Testis (tissue), 3 donors: ENCODE measurements around the gene LRPAP1. TPM values are rescaled to one million over a fixed set of nuclear protein-coding genes. Genes with fewer than 3 reads are reported as not detected.

ENCODE experiments used
- DNase-seq: peaks from one replicate; pipeline ENCODE4 v3.0.0-alpha.2; 2019
- H3K27ac ChIP-seq, 2 donors: fragments of 200-600 bp; sonication (generic); one replicate each; pipeline ENCODE4 v1.5.1; 2019
- H3K27me3 ChIP-seq: fragments of 200-600 bp; sonication (generic); one replicate; pipeline ENCODE4 v1.5.1; 2019
- H3K36me3 ChIP-seq: fragments of 200-600 bp; sonication (generic); one replicate; pipeline ENCODE4 v1.5.1; 2017; ENCODE audit warnings: low read depth; ENCODE audit errors: missing control alignments
- H3K4me1 ChIP-seq: fragments of 200-600 bp; sonication (generic); one replicate; pipeline ENCODE4 v1.5.1; 2019
- H3K4me3 ChIP-seq, 2 donors: fragments of 200-600 bp; sonication (generic); one replicate each; pipeline ENCODE4 v1.5.1; 2017 to 2019
- H3K9me3 ChIP-seq: fragments of 200-600 bp; sonication (generic); one replicate; pipeline ENCODE4 v1.5.1; 2017
- POLR2A ChIP-seq: fragments of 450-650 bp; IDR thresholded peaks from one replicate; pipeline ENCODE4 v1.6.1; 2017; ENCODE audit warnings: antibody characterized with exemption, mild to moderate bottlenecking, moderate library complexity
- WGBS, 2 donors: methylation state at CpG; one replicate each; pipeline ENCODE4 v1.1.5; 2018; 5-methylcytosine and 5-hydroxymethylcytosine counted together
- intact Hi-C: fragments of 100-400 bp; cut with DNase I; formaldehyde crosslinking; loops from one replicate; pipeline ENCODE4 v1.15.1; 2023; ENCODE audit warnings: low total_unique reads
- polyA plus RNA-seq: library from polyadenylated mRNA; stranded (reverse); fragments of 350-450 nt; fragmentation: Illumina TruSeq; extraction: RNeasy Lipid Tissue Mini Kit (QIAGEN cat#74804); gene quantifications from one replicate; pipeline ENCODE4 v1.2.3, GENCODE V29; 2014; ENCODE audit warnings: low read depth, low replicate concordance; ENCODE audit not compliant: insufficient read depth
- total RNA-seq, 2 donors: library from RNA; depleted of rRNA; stranded (reverse); fragments of >200 nt; gene quantifications; one replicate each; pipeline ENCODE4 v1.2.3, GENCODE V29; 2016
- TF ChIP-seq, protein P1 (sequence below), 3 experiments: fragments of 450-650 bp in 2 of 3; fragments of 200-600 bp in 1 of 3; sonication (generic) in 1 of 3; IDR thresholded peaks; one replicate each; pipeline ENCODE4 v1.5.1; 2016 to 2019; ENCODE audit warnings: antibody characterized with exemption in 3 of 3, mild to moderate bottlenecking in 2 of 3, moderate library complexity in 1 of 3

Gene LRPAP1
- total and polyA plus RNA-seq, 3 donors from 2014 or later: 179 to 337 (median 279) TPM

DNA sequence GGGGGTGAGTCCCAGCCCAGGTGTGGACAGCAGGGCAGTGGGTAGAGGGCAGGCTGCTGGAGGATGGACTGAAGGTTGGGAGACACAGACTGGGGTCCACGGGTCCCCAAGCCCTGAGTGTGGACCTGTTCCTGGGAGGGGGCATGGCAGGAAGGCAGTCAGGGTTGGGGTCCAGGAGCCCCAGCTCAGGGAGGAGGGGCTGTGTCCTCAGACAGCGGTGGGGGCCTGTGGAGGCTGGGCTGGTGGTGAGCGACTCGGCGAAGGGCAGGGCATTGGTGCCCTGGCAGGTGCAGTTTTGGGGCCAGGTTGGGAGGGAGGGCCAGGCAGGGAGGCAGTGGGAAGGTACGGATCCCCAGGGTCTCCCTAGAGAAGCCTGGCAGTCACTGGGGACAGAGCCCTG is 35.1 kb downstream of the LRPAP1 start:
- TF ChIP-seq, protein P1, sequence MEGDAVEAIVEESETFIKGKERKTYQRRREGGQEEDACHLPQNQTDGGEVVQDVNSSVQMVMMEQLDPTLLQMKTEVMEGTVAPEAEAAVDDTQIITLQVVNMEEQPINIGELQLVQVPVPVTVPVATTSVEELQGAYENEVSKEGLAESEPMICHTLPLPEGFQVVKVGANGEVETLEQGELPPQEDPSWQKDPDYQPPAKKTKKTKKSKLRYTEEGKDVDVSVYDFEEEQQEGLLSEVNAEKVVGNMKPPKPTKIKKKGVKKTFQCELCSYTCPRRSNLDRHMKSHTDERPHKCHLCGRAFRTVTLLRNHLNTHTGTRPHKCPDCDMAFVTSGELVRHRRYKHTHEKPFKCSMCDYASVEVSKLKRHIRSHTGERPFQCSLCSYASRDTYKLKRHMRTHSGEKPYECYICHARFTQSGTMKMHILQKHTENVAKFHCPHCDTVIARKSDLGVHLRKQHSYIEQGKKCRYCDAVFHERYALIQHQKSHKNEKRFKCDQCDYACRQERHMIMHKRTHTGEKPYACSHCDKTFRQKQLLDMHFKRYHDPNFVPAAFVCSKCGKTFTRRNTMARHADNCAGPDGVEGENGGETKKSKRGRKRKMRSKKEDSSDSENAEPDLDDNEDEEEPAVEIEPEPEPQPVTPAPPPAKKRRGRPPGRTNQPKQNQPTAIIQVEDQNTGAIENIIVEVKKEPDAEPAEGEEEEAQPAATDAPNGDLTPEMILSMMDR (IDR thresholded peaks at IDR 0.05): no peak
- TF ChIP-seq POLR2A: no peak
- no peaks in the 10 kb centered on the region for H3K9me3 ChIP-seq
- H3K4me1 ChIP-seq: peaks cover 15% of the 10 kb centered on the region
- no peaks in the 10 kb centered on the region for H3K27me3 ChIP-seq
- DNase-seq: no peak
- no peaks in the 10 kb centered on the region for H3K36me3 ChIP-seq
- H3K4me3 ChIP-seq: no peak overlapping the region
- WGBS, 2 donors: 90 to 91% methylated on average over 6 of the region's 6 CpGs
- no peak overlapping the region for H3K27ac ChIP-seq
- intact Hi-C loops: no loop called here

DNA sequence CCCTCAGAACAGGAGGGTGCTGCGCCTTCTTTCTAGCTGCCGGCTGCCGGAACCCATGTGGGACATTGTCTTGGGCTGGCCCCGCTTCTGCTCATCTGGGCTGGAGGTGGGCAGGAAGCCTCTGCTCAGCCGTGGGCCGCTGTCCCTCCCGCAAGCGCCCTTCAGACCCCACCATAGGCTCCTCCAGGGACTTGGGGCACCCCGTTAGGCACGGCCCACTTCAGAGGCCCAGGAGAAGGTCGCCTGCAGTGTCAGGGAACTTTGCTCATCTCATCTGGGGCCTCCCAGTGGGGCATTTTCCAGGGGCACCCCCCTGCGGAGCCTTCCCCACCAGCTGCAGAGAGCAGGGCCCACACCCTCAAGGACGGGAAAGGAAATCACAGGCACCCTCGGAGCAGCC is 36.2 kb downstream of the LRPAP1 start:
- TF ChIP-seq POLR2A: no peak
- TF ChIP-seq, protein P1 (IDR thresholded peaks at IDR 0.05): no peak
- no peak for DNase-seq
- no peak overlapping the region for H3K27ac ChIP-seq
- peaks cover 15% of the 10 kb centered on the region for H3K4me1 ChIP-seq
- no peaks in the 10 kb centered on the region for H3K36me3 ChIP-seq
- 82 to 88% methylated on average over 11 to 14 of the region's 14 CpGs for WGBS, 2 donors
- H3K27me3 ChIP-seq: no peaks in the 10 kb centered on the region
- intact Hi-C loops: no loop called here
- H3K9me3 ChIP-seq: no peaks in the 10 kb centered on the region
- no peak overlapping the region for H3K4me3 ChIP-seq

- no peak overlapping the region for H3K4me3 ChIP-seq
- H3K4me1 ChIP-seq: peaks cover 15% of the 10 kb centered on the region
- no peak for TF ChIP-seq POLR2A
- TF ChIP-seq, protein P1 (IDR thresholded peaks at IDR 0.05): no peak
- DNase-seq: no peak
- no peaks in the 10 kb centered on the region for H3K36me3 ChIP-seq
- 93% methylated on average over 27 of the region's 28 CpGs; no CpG with 5 or more reads in 1 of the 2 donors for WGBS, 2 donors
- H3K9me3 ChIP-seq: no peaks in the 10 kb centered on the region
- no peaks in the 10 kb centered on the region for H3K27me3 ChIP-seq
- no peak overlapping the region for H3K27ac ChIP-seq
- intact Hi-C loops: no loop called here
Measured at GRCh38 chr4:3495204-3495975, 36.8 kb downstream of the LRPAP1 start.

- Histone ChIP-seq H3K9me3 (no peaks in the 10 kb centered on the region), H3K27ac (no peak overlapping the region), H3K4me1 (peaks cover 15% of the 10 kb centered on the region), H3K27me3 (no peaks in the 10 kb centered on the region), H3K36me3 (no peaks in the 10 kb centered on the region), H3K4me3 (no peak overlapping the region)
- no peak for DNase-seq
- intact Hi-C loops: no loop called here
- no peak for TF ChIP-seq POLR2A
- TF ChIP-seq, protein P1 (IDR thresholded peaks at IDR 0.05): no peak
- WGBS, 2 donors: 52 to 58% methylated on average over 11 to 15 of the region's 15 CpGs
Measured at GRCh38 chr4:3494462-3494871, 37.8 kb downstream of the LRPAP1 start.
